ENCODE data around the gene EPB41.

GRCh38 chr1:28893403-28894102 is 20.8 kb upstream of the EPB41 start:
- TF ChIP-seq CTCF (IDR thresholded peaks at IDR 0.05): no peak
- no peak for TF ChIP-seq JUN (IDR thresholded peaks at IDR 0.05)

Data from A549 (cell line).